Body of pancreas (tissue), 4 donors: ENCODE measurements around the gene RBFOX2. TPM values are rescaled to one million over a fixed set of nuclear protein-coding genes. Genes with fewer than 3 reads are reported as not detected.

Experiments used
- ATAC-seq: fragments of 150-250 bp; one replicate; pipeline ENCODE4 v1.9.1; 2016
- DNase-seq, 4 donors: peaks; one replicate each; pipeline ENCODE4 v3.0.0-alpha.2; 2019
- H3K27ac ChIP-seq, 4 donors: fragments of 200-600 bp; sonication (generic); 1 replicate in 3 of 4; 2 replicates in 1 of 4; pipeline versions ENCODE4 v1.5.1 to v1.6.1; 2016 to 2019; ENCODE audit warnings: mild to moderate bottlenecking in 1 of 4, mixed read lengths in 1 of 4, moderate library complexity in 1 of 4
- H3K27me3 ChIP-seq, 2 donors: fragments of 200-600 bp; sonication (generic); one replicate each; pipeline ENCODE4 v1.6.0; 2016; ENCODE audit warnings: mild to moderate bottlenecking in 1 of 2
- H3K36me3 ChIP-seq, 2 donors: fragments of 200-600 bp; sonication (generic); replicated peaks in 1 of 2; 2 replicates each; pipeline ENCODE4 v1.5.1; 2016; ENCODE audit warnings: low read depth in 2 of 2; ENCODE audit not compliant: insufficient read depth in 1 of 2
- H3K4me1 ChIP-seq: fragments of 200-600 bp; sonication (generic); one replicate; pipeline ENCODE4 v1.6.0; 2016
- H3K4me3 ChIP-seq, 2 donors: fragments of 200-600 bp; sonication (generic); 1 replicate in 1 of 2; 2 replicates in 1 of 2; pipeline ENCODE4 v1.5.1; 2016 to 2019
- H3K9me3 ChIP-seq, 3 donors: fragments of 200-600 bp; sonication (generic); 1 replicate in 2 of 3; 2 replicates in 1 of 3; pipeline ENCODE4 v1.5.1; 2016
- CTCF ChIP-seq, 7 experiments: fragments of 450-650 bp in 4 of 7; fragments of 200-600 bp in 3 of 7; sonication (generic) in 3 of 7; IDR thresholded peaks; one replicate each; pipeline ENCODE4 v1.5.1; 2016 to 2019; ENCODE audit warnings: antibody characterized with exemption in 7 of 7
- POLR2A ChIP-seq, 3 donors: fragments of 450-650 bp; IDR thresholded peaks; one replicate each; pipeline ENCODE4 v1.6.1; 2016; ENCODE audit warnings: antibody characterized with exemption in 3 of 3, mild to moderate bottlenecking in 2 of 3
- WGBS, 2 donors: methylation state at CpG; one replicate each; pipeline ENCODE4 v1.1.5; 2017; 5-methylcytosine and 5-hydroxymethylcytosine counted together
- intact Hi-C: fragments of 100-400 bp; cut with DNase I; formaldehyde crosslinking; loops from one replicate; pipeline ENCODE4 v1.15.1; 2023
- total RNA-seq, 2 donors: library from RNA; depleted of rRNA; stranded (reverse); fragments of >200 nt; gene quantifications; one replicate each; pipeline ENCODE4 v1.1.0, GENCODE V29; 2016

RBFOX2 gene
- total RNA-seq, 2 donors from 2014 or later, result 28.7 to 31.1 TPM

DNA sequence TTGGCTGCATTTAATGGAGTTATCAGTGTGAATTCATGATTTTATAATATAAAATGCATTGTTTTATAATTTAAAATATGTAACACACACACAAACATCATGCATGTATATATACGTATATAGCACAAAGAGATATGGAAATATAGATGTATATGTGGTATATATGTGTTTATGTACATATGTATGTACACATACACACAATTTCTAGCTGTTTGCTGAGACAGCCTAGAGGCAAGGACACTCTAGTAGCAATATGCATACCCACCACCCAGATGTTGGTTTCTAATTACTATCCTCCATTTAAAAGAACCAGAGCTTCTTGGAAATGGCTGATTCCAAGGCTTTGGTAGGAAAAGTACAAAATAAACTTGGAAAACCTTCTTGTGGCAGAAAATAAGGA is 50.4 kb downstream of the RBFOX2 start:
- WGBS, 2 donors, result 89 to 96% methylated on average over 1 of the region's 1 CpG
- Histone ChIP-seq H3K27ac (no peak overlapping the region), H3K36me3 (no peaks in the 10 kb centered on the region), H3K4me1 (peaks cover 34% of the 10 kb centered on the region), H3K9me3 (no peaks in the 10 kb centered on the region), H3K4me3 (no peak overlapping the region), H3K27me3 (no peaks in the 10 kb centered on the region)
- no peak for DNase-seq
- TF ChIP-seq POLR2A (IDR thresholded peaks at IDR 0.05) (no peak), CTCF (IDR thresholded peaks at IDR 0.05) (no peak)
- no peak for ATAC-seq
- intact Hi-C loops, result no loop called here

GRCh38 chr22:35977136-35977535 is 51.5 kb downstream of the RBFOX2 start:
- no peak for DNase-seq
- H3K27me3 ChIP-seq, result no peaks in the 10 kb centered on the region
- H3K4me1 ChIP-seq, result peaks cover 40% of the 10 kb centered on the region
- WGBS, 2 donors, result 69 to 71% methylated on average over 2 of the region's 2 CpGs
- TF ChIP-seq CTCF (IDR thresholded peaks at IDR 0.05), result no peak
- TF ChIP-seq POLR2A (IDR thresholded peaks at IDR 0.05), result no peak
- H3K9me3 ChIP-seq, result no peaks in the 10 kb centered on the region
- H3K4me3 ChIP-seq, result no peak overlapping the region
- no peak overlapping the region for H3K27ac ChIP-seq
- H3K36me3 ChIP-seq, result no peaks in the 10 kb centered on the region
- intact Hi-C loops, result no loop called here
- ATAC-seq, result no peak

- ATAC-seq, result peak; percentile 82
- peak; percentile 31 to 63 (median 42) for DNase-seq
- TF ChIP-seq POLR2A (IDR thresholded peaks at IDR 0.05), result no peak
- no peak for TF ChIP-seq CTCF (IDR thresholded peaks at IDR 0.05)
Measured at GRCh38 chr22:35973388-35973787, 55.2 kb downstream of the RBFOX2 start.

GRCh38 chr22:35972559-35972958 is 56.1 kb downstream of the RBFOX2 start:
- no peaks in the 10 kb centered on the region for H3K9me3 ChIP-seq
- WGBS, 2 donors, result 47 to 57% methylated on average over 1 of the region's 1 CpG
- no peak for DNase-seq
- no peak overlapping the region for H3K4me3 ChIP-seq
- H3K4me1 ChIP-seq, result peaks cover 73% of the 10 kb centered on the region
- no peaks in the 10 kb centered on the region for H3K27me3 ChIP-seq
- H3K36me3 ChIP-seq, result no peaks in the 10 kb centered on the region
- ATAC-seq, result no peak
- intact Hi-C loops, result no loop called here
- H3K27ac ChIP-seq, result peak overlapping the region; percentile 13 to 92 (median 78)
- no peak for TF ChIP-seq CTCF (IDR thresholded peaks at IDR 0.05)
- no peak for TF ChIP-seq POLR2A (IDR thresholded peaks at IDR 0.05)

More at GRCh38 chr22:35973388-35973787, 55.2 kb downstream of the RBFOX2 start:
- H3K27me3 ChIP-seq, result no peaks in the 10 kb centered on the region
- H3K9me3 ChIP-seq, result no peaks in the 10 kb centered on the region
- no peaks in the 10 kb centered on the region for H3K36me3 ChIP-seq
- peak overlapping the region; percentile 70 to 92 (median 78) for H3K27ac ChIP-seq
- no peak overlapping the region for H3K4me3 ChIP-seq
- intact Hi-C loops, result no loop called here
- H3K4me1 ChIP-seq, result peaks cover 74% of the 10 kb centered on the region
- 10 to 20% methylated on average over 1 of the region's 1 CpG for WGBS, 2 donors

DNA sequence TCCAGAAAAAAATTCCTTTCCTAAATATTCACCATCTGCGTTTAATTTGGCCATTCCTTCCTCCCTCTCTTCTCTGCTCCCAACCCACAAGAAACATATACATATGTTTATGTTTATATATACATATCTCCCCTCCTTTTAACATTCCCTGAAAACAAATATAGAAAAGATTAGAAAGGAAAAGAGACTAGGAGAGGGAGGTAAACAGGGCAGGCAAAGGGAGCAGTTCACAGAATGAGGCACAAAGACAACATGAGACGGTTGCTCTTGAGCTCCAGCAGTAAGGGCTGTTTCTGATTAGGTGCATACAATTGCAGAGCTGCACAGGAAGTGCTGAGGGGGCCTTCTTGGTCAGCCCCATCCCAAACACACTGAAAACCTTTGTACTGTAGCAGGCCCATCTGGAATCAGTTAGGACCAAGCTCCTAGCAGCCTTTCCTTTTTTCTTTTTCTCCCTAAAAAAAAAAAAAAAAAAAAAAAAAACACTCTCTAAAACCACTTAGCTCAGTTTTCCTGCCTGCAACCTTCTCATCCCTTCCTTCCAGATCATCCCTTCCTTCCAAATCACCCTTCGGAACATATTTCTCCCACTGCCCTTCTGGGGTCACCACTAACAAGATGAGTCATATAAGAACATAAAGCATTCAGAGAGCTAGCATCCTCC is 57.0 kb downstream of the RBFOX2 start:
- peak overlapping the region in 3 of 4 donors; percentile 71 to 92 (median 85) for H3K27ac ChIP-seq
- no peak for DNase-seq
- intact Hi-C loops, result no loop called here

More for the DNA sequence above, 57.0 kb downstream of the RBFOX2 start:
- TF ChIP-seq CTCF (IDR thresholded peaks at IDR 0.05) (no peak), POLR2A (IDR thresholded peaks at IDR 0.05) (no peak)
- 43 to 47% methylated on average over 3 of the region's 3 CpGs for WGBS, 2 donors
- Histone ChIP-seq H3K27me3 (no peaks in the 10 kb centered on the region), H3K36me3 (no peaks in the 10 kb centered on the region), H3K4me3 (no peak overlapping the region), H3K9me3 (no peaks in the 10 kb centered on the region), H3K4me1 (peaks cover 73% of the 10 kb centered on the region)
- no peak for ATAC-seq
